GM20000 (cell line): Measurements from ENCODE around the gene POLG.
A peak's percentile ranks its signal among the peaks of the same experiment; 100 is the strongest.

Experiments
- DNase-seq: peaks from one replicate; pipeline ENCODE4 v3.0.0; 2012; ENCODE audit warnings: low spot score
- TF ChIP-seq, protein P1 (sequence below): IDR thresholded peaks from 2 replicates; pipeline ENCODE4 v1.5.1; 2012; ENCODE audit warnings: mild to moderate bottlenecking, control low read depth; ENCODE audit errors: extremely low read depth, missing control alignments

POLG gene

DNA sequence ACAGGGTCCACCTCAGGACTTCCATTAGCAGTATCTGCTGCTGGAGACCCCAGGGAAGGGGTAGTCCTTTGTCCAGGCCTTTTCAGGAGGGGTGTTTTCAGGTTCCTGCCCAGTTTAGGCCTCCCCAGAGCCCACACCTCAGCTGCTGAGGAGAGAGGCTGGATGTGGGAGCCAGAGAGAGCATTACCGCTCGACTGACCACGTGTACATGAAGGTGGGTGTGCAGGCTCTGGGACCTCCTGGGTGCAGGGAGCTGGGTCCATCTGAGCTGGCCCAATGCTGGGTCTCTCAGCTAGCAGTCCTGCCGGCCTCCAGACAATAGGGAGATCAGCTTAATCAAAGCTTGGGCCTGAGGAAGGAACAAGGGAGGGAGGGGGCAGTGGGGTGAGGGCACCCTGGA, 29.1 kb upstream of the POLG start:
- no peak for DNase-seq
- TF ChIP-seq, protein P1, sequence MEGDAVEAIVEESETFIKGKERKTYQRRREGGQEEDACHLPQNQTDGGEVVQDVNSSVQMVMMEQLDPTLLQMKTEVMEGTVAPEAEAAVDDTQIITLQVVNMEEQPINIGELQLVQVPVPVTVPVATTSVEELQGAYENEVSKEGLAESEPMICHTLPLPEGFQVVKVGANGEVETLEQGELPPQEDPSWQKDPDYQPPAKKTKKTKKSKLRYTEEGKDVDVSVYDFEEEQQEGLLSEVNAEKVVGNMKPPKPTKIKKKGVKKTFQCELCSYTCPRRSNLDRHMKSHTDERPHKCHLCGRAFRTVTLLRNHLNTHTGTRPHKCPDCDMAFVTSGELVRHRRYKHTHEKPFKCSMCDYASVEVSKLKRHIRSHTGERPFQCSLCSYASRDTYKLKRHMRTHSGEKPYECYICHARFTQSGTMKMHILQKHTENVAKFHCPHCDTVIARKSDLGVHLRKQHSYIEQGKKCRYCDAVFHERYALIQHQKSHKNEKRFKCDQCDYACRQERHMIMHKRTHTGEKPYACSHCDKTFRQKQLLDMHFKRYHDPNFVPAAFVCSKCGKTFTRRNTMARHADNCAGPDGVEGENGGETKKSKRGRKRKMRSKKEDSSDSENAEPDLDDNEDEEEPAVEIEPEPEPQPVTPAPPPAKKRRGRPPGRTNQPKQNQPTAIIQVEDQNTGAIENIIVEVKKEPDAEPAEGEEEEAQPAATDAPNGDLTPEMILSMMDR, result no peak

DNA sequence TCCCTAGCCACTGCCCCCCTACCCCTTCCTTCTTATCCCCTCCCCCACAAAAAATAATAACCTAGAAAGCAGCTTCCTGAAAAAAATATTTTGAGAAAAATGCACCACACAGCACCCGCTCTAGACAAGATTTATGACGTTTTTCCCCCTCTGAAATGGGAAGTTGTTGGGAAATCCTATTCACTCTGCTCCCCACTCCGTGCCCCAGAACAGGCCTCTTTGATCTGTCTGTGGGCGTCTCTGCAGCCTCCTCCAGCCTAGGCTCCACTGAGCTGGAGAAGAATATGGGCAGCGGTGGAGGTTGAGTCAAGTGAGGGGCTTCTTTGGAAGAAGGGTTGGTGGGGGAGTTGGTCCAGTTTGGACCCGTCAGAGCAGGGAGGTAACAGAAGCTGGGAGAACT, 28.5 kb upstream of the POLG start:
- DNase-seq, result no peak
- TF ChIP-seq, protein P1, result no peak

DNA sequence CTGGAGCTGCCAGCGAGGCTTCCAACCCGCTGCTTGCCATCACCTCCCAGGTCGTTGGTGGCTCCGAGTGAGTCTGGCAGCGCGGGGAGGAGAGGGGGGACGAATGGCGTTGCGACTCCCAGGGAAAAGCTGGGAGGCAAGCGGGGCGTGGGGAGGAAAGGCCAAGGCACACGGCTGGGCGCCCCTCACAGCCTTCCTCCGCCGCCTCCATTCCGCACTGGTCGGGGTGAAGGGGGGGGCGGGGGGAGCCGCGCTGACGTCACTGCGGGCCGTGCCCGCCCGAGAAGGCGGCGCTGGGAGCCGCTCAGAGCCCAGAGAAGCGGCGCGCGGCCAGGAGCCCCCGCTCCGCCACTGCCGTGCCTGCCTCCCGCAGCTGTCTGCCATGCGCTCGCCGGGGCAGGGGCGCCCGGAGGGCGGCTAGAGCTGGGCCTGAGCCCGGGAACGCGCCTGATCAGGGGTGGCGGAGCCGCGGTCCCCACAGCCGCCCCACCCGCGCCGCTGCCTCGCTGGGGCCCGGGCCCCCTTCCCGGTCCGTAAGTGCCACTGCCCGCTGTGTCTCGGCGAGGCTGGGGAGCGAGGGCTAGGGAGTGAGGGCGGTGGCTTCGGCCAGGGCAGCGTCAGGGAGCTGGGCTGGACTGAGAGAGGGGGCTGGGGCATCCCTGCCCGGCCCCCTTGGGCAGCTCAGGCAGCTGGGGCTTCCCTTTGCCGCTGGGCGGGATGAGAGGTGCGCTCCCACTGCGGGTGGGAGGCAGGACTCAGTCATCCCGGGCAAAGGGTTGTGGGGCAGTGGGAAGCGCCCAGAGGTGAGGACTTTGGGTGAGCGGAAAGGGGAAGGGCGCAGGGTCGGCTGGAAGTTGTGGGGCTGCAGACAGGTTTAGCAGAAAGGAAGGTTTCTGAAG, 27.8 kb upstream of the POLG start:
- peak; percentile 27 for DNase-seq
- TF ChIP-seq, protein P1, result no peak

DNA sequence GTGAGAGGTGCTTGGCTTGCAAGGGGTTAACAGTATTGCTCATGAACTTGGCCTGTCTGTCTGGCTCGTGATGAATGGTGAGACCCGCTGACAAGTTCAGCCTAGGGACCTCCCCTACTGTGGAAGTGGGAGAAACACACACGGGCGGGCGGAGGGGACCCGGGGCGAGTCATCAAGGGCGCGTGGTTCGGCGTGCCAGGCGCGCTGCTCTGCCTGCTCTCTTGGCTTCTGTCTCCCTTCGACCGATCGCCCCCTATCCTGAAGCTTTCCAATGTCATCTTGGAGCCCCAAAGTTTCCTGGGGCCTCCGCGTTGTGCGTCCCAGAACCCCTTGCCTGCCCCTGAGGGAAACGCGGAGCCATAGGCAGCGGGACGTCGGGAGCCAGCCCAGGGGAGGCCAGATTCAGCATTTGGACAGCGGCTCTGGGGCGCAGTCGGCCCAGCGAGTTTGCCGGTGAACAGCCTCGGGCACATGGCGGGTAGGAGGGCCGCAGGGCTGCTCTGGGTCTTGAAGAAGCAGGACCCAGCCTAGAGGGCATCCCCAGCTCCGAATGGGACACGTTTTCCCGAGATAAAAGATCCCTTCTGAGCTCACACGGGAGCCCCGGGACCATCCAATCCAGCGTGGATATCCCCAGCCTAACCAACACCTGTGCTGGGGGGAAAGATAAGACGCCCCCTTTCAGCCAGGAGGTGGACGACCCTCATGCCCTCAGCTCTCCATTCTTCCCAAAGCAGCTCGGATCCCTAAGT, 27.0 kb upstream of the POLG start:
- TF ChIP-seq, protein P1, result no peak
- peak; percentile 90 for DNase-seq

DNA sequence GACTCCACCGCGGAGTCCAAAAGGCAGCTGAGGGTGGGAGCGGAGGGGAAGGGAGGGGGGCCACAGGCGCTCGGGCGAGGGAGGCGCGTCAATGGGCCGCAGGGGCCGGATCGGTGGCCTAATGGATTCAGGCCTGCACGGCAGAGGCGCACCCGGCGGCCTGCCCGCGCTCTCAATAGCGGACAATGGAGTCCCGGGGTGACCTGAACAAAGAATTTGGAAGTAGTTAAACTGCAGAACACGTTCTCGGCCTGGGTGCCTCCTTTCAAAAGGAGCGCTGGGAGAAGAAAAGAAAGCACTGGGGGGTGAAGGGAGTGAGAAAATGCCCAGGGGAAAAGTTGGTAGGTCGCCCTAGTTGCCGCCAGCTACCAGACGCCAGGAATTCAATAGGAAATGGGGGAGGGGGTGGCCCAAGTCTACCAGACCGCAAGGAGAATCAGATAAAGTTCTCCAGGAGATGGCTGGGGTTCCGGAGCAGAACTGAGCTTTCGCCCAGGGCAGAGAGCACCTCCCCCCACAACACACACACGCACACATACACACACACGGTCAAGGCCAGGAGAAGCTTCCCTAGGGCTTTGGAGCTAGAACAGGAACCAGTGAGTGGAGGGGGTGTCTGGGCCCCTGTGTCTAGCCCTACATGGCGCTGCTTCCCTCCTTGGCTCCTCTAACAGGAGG, 25.8 kb upstream of the POLG start:
- DNase-seq, result no peak
- TF ChIP-seq, protein P1, result no peak

DNA sequence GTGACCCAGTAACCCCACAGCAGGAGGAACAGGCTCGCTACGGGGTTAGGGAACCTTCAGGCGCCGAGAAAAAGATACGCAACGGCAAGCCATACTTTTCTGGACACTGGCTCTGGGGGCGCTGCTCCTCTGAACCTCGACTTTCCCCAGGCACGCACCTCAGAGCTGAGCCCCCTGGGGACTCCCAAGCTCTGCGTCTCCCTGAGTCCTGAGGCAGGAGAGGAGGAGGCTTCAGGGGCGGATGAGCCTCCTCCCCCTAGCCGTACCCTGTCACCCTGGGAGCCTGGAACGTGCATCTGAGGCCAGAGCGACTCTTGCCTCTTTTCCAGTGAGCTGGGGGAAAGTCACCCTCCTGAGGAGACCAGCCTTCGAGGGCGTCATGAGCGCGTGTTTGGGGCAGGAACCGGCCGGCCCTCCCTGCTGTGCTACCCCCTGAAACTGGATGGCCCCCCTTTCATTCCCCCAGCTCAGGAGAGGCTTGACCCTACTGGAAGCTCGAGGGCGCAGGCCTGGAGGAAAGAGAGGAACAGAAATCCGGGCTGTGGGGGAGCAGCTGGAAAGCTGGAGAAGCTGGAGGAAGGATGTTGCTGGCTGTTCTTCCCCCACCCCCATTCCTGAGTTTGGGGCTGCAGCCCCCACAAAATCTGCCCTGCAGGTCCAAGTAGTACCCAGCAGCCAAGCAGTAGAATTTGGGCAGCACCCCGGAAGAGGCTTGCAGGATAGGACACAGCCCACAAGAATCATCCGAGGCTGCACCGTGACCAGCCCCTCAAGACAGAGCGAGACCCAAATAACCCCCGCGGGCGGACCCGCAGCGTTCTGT, 25.1 kb upstream of the POLG start:
- DNase-seq, result peak; percentile 44
- TF ChIP-seq, protein P1, result no peak
